Esophagus muscularis mucosa (tissue), 4 donors: Measurements from ENCODE around the gene COL8A2. TPM values are rescaled to one million over a fixed set of nuclear protein-coding genes. Genes with fewer than 3 reads are reported as not detected.

ENCODE experiments used
- DNase-seq: peaks from one replicate; pipeline ENCODE4 v3.0.0-alpha.2; 2017; ENCODE audit errors: extremely low spot score
- H3K27ac ChIP-seq, 4 donors: fragments of 200-600 bp; sonication (generic); replicated peaks in 1 of 4; 1 replicate in 3 of 4; 2 replicates in 1 of 4; pipeline ENCODE4 v1.5.1; 2016 to 2019; ENCODE audit warnings: mild to moderate bottlenecking in 1 of 4
- H3K27me3 ChIP-seq, 4 donors: fragments of 200-600 bp; sonication (generic); one replicate each; pipeline versions ENCODE4 v1.5.1 to v1.6.0; 2016 to 2019
- H3K36me3 ChIP-seq, 4 donors: fragments of 200-600 bp; sonication (generic); one replicate each; pipeline ENCODE4 v1.5.1; 2016 to 2019
- H3K4me1 ChIP-seq, 4 donors: fragments of 200-600 bp; sonication (generic); one replicate each; pipeline ENCODE4 v1.5.1; 2016 to 2019
- H3K4me3 ChIP-seq, 4 donors: fragments of 200-600 bp; sonication (generic); 1 replicate in 2 of 4; 2 replicates in 2 of 4; pipeline ENCODE4 v1.5.1; 2016 to 2019; ENCODE audit warnings: mild to moderate bottlenecking in 4 of 4, moderate library complexity in 1 of 4
- H3K9me3 ChIP-seq, 4 donors: fragments of 200-600 bp; sonication (generic); 1 replicate in 3 of 4; 2 replicates in 1 of 4; pipeline ENCODE4 v1.5.1; 2016 to 2019
- EP300 ChIP-seq: sonication (generic); formaldehyde crosslinking; IDR thresholded peaks from one replicate; pipeline ENCODE4 v1.6.1; 2017; ENCODE audit warnings: antibody characterized with exemption
- POLR2A ChIP-seq: fragments of 450-650 bp; IDR thresholded peaks from one replicate; pipeline ENCODE4 v1.6.1; 2017; ENCODE audit warnings: antibody characterized with exemption, moderate library complexity, mild to moderate bottlenecking, low read depth
- POLR2AphosphoS5 ChIP-seq, 2 donors: sonication (generic); formaldehyde crosslinking; IDR thresholded peaks; one replicate each; pipeline ENCODE4 v1.6.1; 2017; ENCODE audit warnings: antibody characterized with exemption in 2 of 2
- WGBS: methylation state at CpG from one replicate; pipeline ENCODE4 v1.1.5; 2018; 5-methylcytosine and 5-hydroxymethylcytosine counted together
- intact Hi-C: fragments of 100-400 bp; cut with DNase I; formaldehyde crosslinking; loops from one replicate; pipeline ENCODE4 v1.15.1; 2023
- total RNA-seq, 4 donors: library from RNA; depleted of rRNA; stranded (reverse); fragments of >200 nt; gene quantifications; one replicate each; pipeline versions ENCODE4 v1.1.0 to v1.2.1, GENCODE V29; 2016
- TF ChIP-seq, protein P1 (sequence below), 3 experiments: fragments of 200-600 bp in 2 of 3; fragments of 450-650 bp in 1 of 3; sonication (generic) in 2 of 3; IDR thresholded peaks; one replicate each; pipeline ENCODE4 v1.5.1; 2017 to 2019; ENCODE audit warnings: antibody characterized with exemption in 3 of 3, mild to moderate bottlenecking in 2 of 3, moderate library complexity in 1 of 3

Gene COL8A2
- total RNA-seq, 4 donors from 2014 or later, result 20.7 to 57.4 (median 34.7) TPM

DNA sequence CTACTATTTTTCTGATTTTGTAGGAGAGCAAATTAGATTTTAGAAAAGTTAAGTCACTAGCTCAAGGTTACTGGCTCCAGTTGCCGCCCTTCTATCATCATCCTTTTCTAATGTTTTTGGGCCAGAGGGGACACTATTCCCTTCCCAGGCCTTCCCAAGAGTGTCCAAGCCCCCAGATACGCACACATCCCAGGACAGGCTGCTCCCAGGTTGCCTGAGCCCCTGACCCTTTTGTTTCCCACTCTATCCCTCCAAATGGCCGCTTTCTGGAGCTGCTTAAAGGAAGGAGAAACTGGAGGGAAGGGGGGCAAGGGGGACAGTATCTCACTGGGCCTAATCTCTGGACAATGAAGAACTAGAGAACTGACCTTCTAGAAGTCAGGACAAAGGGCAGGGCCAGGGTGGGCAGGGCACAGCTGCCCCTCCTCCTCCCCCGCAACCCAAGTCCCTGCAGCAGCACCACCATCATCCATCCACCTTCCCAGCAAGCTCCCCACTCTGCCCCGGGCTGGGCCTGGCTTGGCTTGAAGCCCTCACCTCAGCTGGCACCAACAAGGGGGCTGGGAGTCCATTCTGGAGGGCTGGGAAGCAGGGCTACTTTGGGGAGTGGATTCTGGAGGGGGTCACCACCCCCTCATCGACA lies 29.9 kb upstream of the COL8A2 start:
- Histone ChIP-seq H3K4me3 (peak overlapping the region; percentile 70 to 99 (median 98)), H3K27ac (peak overlapping the region; percentile 97 to 99 (median 98)), H3K27me3 (no peaks in the 10 kb centered on the region), H3K9me3 (no peaks in the 10 kb centered on the region), H3K4me1 (peaks cover 62 to 85% (median 70%) of the 10 kb centered on the region in 4 donors), H3K36me3 (peaks cover 0 to 17% (median 0%) of the 10 kb centered on the region in 4 donors)
- no peak for DNase-seq
- intact Hi-C loops, result loop anchor here (10.0 kb wide), 1 partner anchor 230 kb away; the partner anchor contains the start of gene STK40
- TF ChIP-seq POLR2AphosphoS5 (IDR thresholded peaks at IDR 0.05) (no peak), EP300 (no peak), POLR2A (no peak)
- TF ChIP-seq, protein P1, sequence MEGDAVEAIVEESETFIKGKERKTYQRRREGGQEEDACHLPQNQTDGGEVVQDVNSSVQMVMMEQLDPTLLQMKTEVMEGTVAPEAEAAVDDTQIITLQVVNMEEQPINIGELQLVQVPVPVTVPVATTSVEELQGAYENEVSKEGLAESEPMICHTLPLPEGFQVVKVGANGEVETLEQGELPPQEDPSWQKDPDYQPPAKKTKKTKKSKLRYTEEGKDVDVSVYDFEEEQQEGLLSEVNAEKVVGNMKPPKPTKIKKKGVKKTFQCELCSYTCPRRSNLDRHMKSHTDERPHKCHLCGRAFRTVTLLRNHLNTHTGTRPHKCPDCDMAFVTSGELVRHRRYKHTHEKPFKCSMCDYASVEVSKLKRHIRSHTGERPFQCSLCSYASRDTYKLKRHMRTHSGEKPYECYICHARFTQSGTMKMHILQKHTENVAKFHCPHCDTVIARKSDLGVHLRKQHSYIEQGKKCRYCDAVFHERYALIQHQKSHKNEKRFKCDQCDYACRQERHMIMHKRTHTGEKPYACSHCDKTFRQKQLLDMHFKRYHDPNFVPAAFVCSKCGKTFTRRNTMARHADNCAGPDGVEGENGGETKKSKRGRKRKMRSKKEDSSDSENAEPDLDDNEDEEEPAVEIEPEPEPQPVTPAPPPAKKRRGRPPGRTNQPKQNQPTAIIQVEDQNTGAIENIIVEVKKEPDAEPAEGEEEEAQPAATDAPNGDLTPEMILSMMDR (IDR thresholded peaks at IDR 0.05), result no peak
- WGBS, result 63% methylated on average over 4 of the region's 6 CpGs

DNA sequence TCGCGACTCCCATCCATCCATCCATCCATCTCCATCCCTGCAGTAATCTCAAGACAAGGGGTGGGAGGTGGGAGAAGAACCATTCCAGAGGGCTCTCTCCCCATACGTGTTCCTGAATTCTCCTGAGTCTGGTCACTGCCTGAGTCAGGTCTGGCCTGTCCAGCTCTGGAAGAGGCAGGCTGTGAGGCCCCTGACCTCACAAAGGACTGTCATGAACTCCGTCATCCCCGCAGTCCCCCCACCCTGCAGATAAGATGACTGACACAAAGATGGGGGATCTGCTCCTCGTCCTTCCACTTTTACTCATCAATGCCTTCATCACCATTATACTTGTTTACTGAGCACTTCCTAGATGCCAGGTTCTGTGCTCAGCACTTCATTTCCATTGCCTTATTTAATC lies 29.3 kb upstream of the COL8A2 start:
- peaks cover 59 to 83% (median 68%) of the 10 kb centered on the region in 4 donors for H3K4me1 ChIP-seq
- no peak overlapping the region for H3K4me3 ChIP-seq
- H3K27ac ChIP-seq, result peak overlapping the region; percentile 97 to 99 (median 98)
- no peak for DNase-seq
- TF ChIP-seq EP300, result no peak
- TF ChIP-seq, protein P1 (IDR thresholded peaks at IDR 0.05), result no peak
- no peak for TF ChIP-seq POLR2AphosphoS5 (IDR thresholded peaks at IDR 0.05)
- TF ChIP-seq POLR2A, result no peak
- H3K9me3 ChIP-seq, result no peaks in the 10 kb centered on the region
- intact Hi-C loops, result loop anchor here (10.0 kb wide), 1 partner anchor 230 kb away; the partner anchor contains the start of gene STK40
- WGBS, result 93% methylated on average over 6 of the region's 6 CpGs
- H3K27me3 ChIP-seq, result no peaks in the 10 kb centered on the region
- H3K36me3 ChIP-seq, result peaks cover 0 to 12% (median 0%) of the 10 kb centered on the region in 4 donors

DNA sequence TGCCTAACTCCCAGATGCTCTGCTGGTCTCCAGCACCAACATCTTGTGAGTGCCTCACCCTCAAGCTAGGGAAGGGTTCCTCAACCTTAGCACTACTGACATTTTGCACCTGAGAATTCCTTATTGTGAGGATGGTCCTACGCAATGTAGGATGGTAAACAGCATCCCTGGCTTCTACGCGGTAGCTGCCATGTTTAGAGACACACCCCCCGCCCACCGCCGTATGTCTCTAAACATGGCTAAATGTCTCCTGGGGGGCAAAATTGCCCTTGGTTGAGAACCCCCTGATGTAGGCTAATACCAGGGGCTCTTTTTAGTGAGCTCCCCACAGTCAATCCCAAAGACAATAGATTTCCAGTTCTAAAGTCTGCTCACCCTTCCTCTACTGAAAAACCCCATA lies 28.5 kb upstream of the COL8A2 start:
- WGBS, result 93% methylated on average over 6 of the region's 6 CpGs
- H3K4me1 ChIP-seq, result peaks cover 51 to 78% (median 63%) of the 10 kb centered on the region in 4 donors
- no peak for DNase-seq
- peaks cover 0 to 5% (median 0%) of the 10 kb centered on the region in 4 donors for H3K36me3 ChIP-seq
- no peaks in the 10 kb centered on the region for H3K27me3 ChIP-seq
- peak overlapping the region in 3 of 4 donors; percentile 98 to 99 (median 99) for H3K27ac ChIP-seq
- no peaks in the 10 kb centered on the region for H3K9me3 ChIP-seq
- intact Hi-C loops, result loop anchor here (10.0 kb wide), 1 partner anchor 231 kb away; the partner anchor contains the start of gene STK40
- TF ChIP-seq POLR2AphosphoS5 (IDR thresholded peaks at IDR 0.05) (no peak), EP300 (no peak), POLR2A (no peak)
- TF ChIP-seq, protein P1 (IDR thresholded peaks at IDR 0.05), result no peak
- H3K4me3 ChIP-seq, result no peak overlapping the region

DNA sequence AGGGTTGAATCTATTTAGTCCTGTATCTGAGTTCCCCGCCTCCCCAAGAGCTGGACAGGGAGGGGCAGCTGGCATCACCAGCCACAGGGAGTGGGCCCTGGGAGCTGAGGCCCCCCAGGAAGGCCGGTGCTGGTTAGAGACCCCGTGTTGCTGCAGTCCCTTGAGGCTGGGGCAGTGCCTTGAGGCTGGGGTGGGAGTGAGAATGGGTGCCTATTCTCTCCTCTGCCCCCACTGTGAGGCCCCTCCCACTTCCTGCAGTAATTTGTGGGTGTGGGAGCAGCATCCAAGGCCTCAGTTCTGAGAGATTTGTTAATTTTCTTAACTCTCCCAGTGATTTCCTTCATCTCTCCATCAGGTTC lies 26.8 kb upstream of the COL8A2 start:
- no peak for TF ChIP-seq EP300
- no peak for TF ChIP-seq POLR2A
- H3K27me3 ChIP-seq, result no peaks in the 10 kb centered on the region
- peak overlapping the region; percentile 93 to 98 (median 96) for H3K27ac ChIP-seq
- H3K4me1 ChIP-seq, result peaks cover 51 to 79% (median 66%) of the 10 kb centered on the region in 4 donors
- peaks cover 0 to 7% (median 0%) of the 10 kb centered on the region in 4 donors for H3K36me3 ChIP-seq
- H3K4me3 ChIP-seq, result no peak overlapping the region
- intact Hi-C loops, result loop anchor here (10.0 kb wide), 1 partner anchor 233 kb away; the partner anchor contains the start of gene STK40
- H3K9me3 ChIP-seq, result no peaks in the 10 kb centered on the region
- no peak for DNase-seq
- 50% methylated on average over 1 of the region's 3 CpGs for WGBS

DNA sequence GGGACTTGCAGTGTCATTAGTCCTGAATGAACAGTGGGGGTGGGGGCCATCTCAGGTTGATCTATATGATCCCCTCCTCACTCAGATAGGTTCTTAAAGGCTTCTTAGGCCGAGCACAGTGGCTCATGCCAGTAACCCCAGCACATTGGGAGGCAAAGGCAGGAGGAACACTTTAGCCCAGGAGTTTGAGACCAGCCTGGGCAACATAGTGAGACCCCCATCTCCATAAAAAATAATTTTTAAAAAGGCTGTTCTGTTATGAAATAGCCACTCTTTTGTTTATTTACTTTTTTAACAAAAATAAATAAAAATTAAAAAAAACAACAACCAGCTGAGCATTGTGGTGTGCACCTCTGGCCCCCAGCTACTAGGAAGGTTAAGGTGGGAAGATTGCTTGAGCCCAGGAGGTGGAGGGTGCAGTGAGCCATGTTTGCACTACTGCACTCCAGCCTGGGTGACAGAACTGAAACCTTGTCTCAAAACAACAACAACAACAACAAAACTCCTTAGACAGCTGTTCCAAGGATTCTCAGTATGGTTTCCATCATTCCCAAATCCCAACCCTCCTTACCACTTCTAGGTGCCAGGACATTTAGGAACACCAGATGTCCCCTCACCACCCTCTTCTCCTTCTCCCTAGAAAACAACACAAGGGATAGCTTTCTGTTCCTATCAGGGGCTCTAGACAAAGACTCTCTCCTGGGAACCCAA lies 26.3 kb upstream of the COL8A2 start:
- Histone ChIP-seq H3K4me3 (peak overlapping the region in 2 of 4 donors; percentile 31 to 87), H3K4me1 (peaks cover 51 to 81% (median 69%) of the 10 kb centered on the region in 4 donors), H3K27ac (peak overlapping the region; percentile 93 to 98 (median 96)), H3K27me3 (no peaks in the 10 kb centered on the region), H3K9me3 (no peaks in the 10 kb centered on the region), H3K36me3 (peaks cover 0 to 11% (median 0%) of the 10 kb centered on the region in 4 donors)
- 0% methylated on average over 1 of the region's 1 CpG for WGBS
- DNase-seq, result no peak
- intact Hi-C loops, result loop anchor here (10.0 kb wide), 1 partner anchor 234 kb away; the partner anchor contains the start of gene STK40
- no peak for TF ChIP-seq EP300
- TF ChIP-seq, protein P1 (IDR thresholded peaks at IDR 0.05), result no peak
- TF ChIP-seq POLR2AphosphoS5 (IDR thresholded peaks at IDR 0.05), result no peak
- no peak for TF ChIP-seq POLR2A
